K562 (cell line): ENCODE measurements around the gene CELF4. TPM values are rescaled to one million over a fixed set of nuclear protein-coding genes. Genes with fewer than 3 reads are reported as not detected.

Source experiments
- ATAC-seq: fragments of 200-7000 bp; cut with Tn5 transposase; 3 replicates; pipeline ENCODE4 v1.9.1; 2020; ENCODE audit warnings: moderate library complexity
- BruUV-seq: library from RNA; stranded (reverse); fragments of 400-500 nt; replicated peaks from 2 replicates; lab custom pipeline; 2021; lab: Mats Ljungman, UMichigan
- CTCF ChIA-PET: fragments of 300-600 bp; formaldehyde crosslinking; extraction: SDS; loops from one replicate; lab custom pipeline; 2021; ENCODE audit warnings: low intra/inter-chr PET ratio; lab: Yijun Ruan, JAX
- POLR2A ChIA-PET: fragments of 300-600, 350-650 bp; sonication (Branson Sonifier 250); formaldehyde crosslinking; extraction: SDS; loops from one replicate; lab custom pipeline; 2021; ENCODE audit warnings: antibody characterized with exemption, inconsistent platforms; lab: Yijun Ruan, JAX
- DNase-seq, 4 experiments: peaks; one replicate each; pipeline versions ENCODE4 v3.0.0 to v3.0.0-alpha.2; 2011 to 2018; ENCODE audit warnings: low spot score in 3 of 4, mixed read lengths in 3 of 4; ENCODE audit errors: extremely low read depth in 1 of 4
- FAIRE-seq: peaks from 2 replicates; lab custom pipeline; 2011; peaks lifted over from hg19 to GRCh38; lab: Jason Lieb, UNC
- H2AFZ ChIP-seq: 2 replicates; pipeline ENCODE4 v1.6.0; 2011; ENCODE audit warnings: low read depth, low read length, control low read depth, inconsistent platforms
- H3K27ac ChIP-seq: fragments of 200-600 bp; 3 replicates; pipeline ENCODE4 v1.8.0; 2011; ENCODE audit warnings: low read depth, mild to moderate bottlenecking, control low read depth, inconsistent platforms, low read length, moderate library complexity, mixed read lengths; ENCODE audit errors: extremely low read depth
- H3K27me3 ChIP-seq, 2 experiments: fragments of 300-600 bp in 1 of 2; 2 replicates in 1 of 2; 3 replicates in 1 of 2; pipeline versions ENCODE4 v1.6.0 to v1.8.0; 2011; ENCODE audit warnings: inconsistent platforms in 2 of 2, low read length in 2 of 2, mild to moderate bottlenecking in 1 of 2, mixed read lengths in 1 of 2, moderate library complexity in 1 of 2; ENCODE audit not compliant: control insufficient read depth in 2 of 2, insufficient read depth in 2 of 2
- H3K36me3 ChIP-seq: fragments of 300-600 bp; 3 replicates; pipeline ENCODE4 v1.8.0; 2011; ENCODE audit warnings: mild to moderate bottlenecking, low read length, inconsistent platforms; ENCODE audit not compliant: control insufficient read depth, insufficient read depth
- H3K4me1 ChIP-seq, 2 experiments: fragments of 200-600 bp in 1 of 2; replicated peaks in 1 of 2; 2 replicates in 1 of 2; 3 replicates in 1 of 2; pipeline versions ENCODE4 v1.5.1 to v1.8.0; 2011; ENCODE audit warnings: inconsistent platforms in 2 of 2, low read length in 2 of 2, mild to moderate bottlenecking in 1 of 2, mixed read lengths in 1 of 2, moderate library complexity in 1 of 2; ENCODE audit not compliant: control insufficient read depth in 2 of 2, insufficient read depth in 2 of 2
- H3K4me2 ChIP-seq: 2 replicates; pipeline ENCODE4 v1.6.1; 2011; ENCODE audit warnings: low read length, control low read depth, inconsistent platforms, mixed read lengths; ENCODE audit not compliant: insufficient read depth
- H3K4me3 ChIP-seq: fragments of 200-600 bp; sonication (generic), shearing (Covaris generic); 2 replicates; pipeline ENCODE4 v1.5.1; 2016; ENCODE audit warnings: control low read depth, inconsistent platforms
- H3K79me2 ChIP-seq: fragments of 200-600 bp; 3 replicates; pipeline ENCODE4 v1.8.0; 2011; ENCODE audit warnings: low read length, inconsistent platforms; ENCODE audit not compliant: control insufficient read depth, insufficient read depth
- H3K9ac ChIP-seq, 2 experiments: 2 replicates each; pipeline versions ENCODE4 v1.6.0 to v1.6.1; 2011; ENCODE audit warnings: low read depth in 2 of 2, low read length in 2 of 2, control low read depth in 1 of 2, inconsistent platforms in 1 of 2, mild to moderate bottlenecking in 1 of 2, mixed read lengths in 1 of 2; ENCODE audit not compliant: insufficient read depth in 1 of 2
- H3K9me1 ChIP-seq: one replicate; pipeline ENCODE4 v1.6.0; 2011; ENCODE audit warnings: inconsistent platforms, mild to moderate bottlenecking, low read length, moderate library complexity; ENCODE audit not compliant: control insufficient read depth, insufficient read depth
- H3K9me3 ChIP-seq: replicated peaks from 2 replicates; pipeline ENCODE4 v1.5.1; 2011; ENCODE audit warnings: low read depth, low read length, inconsistent platforms; ENCODE audit not compliant: control insufficient read depth, insufficient read depth
- H4K20me1 ChIP-seq: replicated peaks from 2 replicates; pipeline ENCODE4 v1.6.1; 2011; ENCODE audit warnings: low read length, inconsistent platforms, mixed read lengths; ENCODE audit not compliant: control insufficient read depth, insufficient read depth
- CBFA2T2 ChIP-seq: fragments of 450-650 bp; conservative IDR thresholded peaks from 2 replicates; pipeline ENCODE4 v1.6.1; 2017; ENCODE audit warnings: mild to moderate bottlenecking
- DPF2 ChIP-seq: fragments of 450-650 bp; IDR thresholded peaks from 2 replicates; pipeline ENCODE4 v1.6.1; 2016
- EGR1 ChIP-seq: fragments of 450-650 bp; conservative IDR thresholded peaks from 2 replicates; pipeline ENCODE4 v1.6.1; 2017; ENCODE audit warnings: mild to moderate bottlenecking
- FOXA3 ChIP-seq, 2 experiments: fragments of 450-650 bp in 1 of 2; sonication (generic) in 1 of 2; formaldehyde crosslinking; IDR thresholded peaks in 1 of 2; conservative IDR thresholded peaks in 1 of 2; 2 replicates each; pipeline versions ENCODE4 v1.4.0 to v1.8.0; 2020 to 2022; ENCODE audit warnings: mild to moderate bottlenecking in 2 of 2, missing genetic modification reagents in 1 of 2
- HNRNPL ChIP-seq: fragments of 200-400 bp; formaldehyde crosslinking; IDR thresholded peaks from 2 replicates; pipeline ENCODE4 v1.6.1; 2017; ENCODE audit warnings: low read depth, mild to moderate bottlenecking, low read length
- HNRNPLL ChIP-seq: fragments of 200-400 bp; formaldehyde crosslinking; IDR thresholded peaks from 2 replicates; pipeline ENCODE4 v1.6.1; 2017; ENCODE audit warnings: low read length, low read depth, mild to moderate bottlenecking; ENCODE audit not compliant: poor library complexity, severe bottlenecking
- POLR3A ChIP-seq: IDR thresholded peaks from 2 replicates; pipeline ENCODE4 v1.6.1; 2011; ENCODE audit warnings: borderline replicate concordance, mild to moderate bottlenecking, moderate library complexity; ENCODE audit not compliant: insufficient read length, insufficient read depth; ENCODE audit errors: extremely low read depth
- SMARCC2 ChIP-seq: fragments of 450-650 bp; IDR thresholded peaks from 2 replicates; pipeline ENCODE4 v1.6.1; 2017; ENCODE audit warnings: antibody characterized with exemption, moderate library complexity, mild to moderate bottlenecking, low read depth
- SMARCE1 ChIP-seq: fragments of 450-650 bp; IDR thresholded peaks from 2 replicates; pipeline ENCODE4 v1.7.1; 2016; ENCODE audit warnings: mild to moderate bottlenecking
- SNRNP70 ChIP-seq: fragments of 200-400 bp; formaldehyde crosslinking; optimal IDR thresholded peaks from 2 replicates; pipeline ENCODE3; 2017; ENCODE audit warnings: low read depth, low read length
- SP2 ChIP-seq: IDR thresholded peaks from 2 replicates; pipeline ENCODE4 v1.6.1; 2011; ENCODE audit warnings: mild to moderate bottlenecking, low read depth, low read length, moderate library complexity; ENCODE audit not compliant: poor library complexity, severe bottlenecking; ENCODE audit errors: extremely low read depth
- TAF9B ChIP-seq: fragments of 450-650 bp; IDR thresholded peaks from 2 replicates; pipeline ENCODE4 v1.6.1; 2018; ENCODE audit warnings: mild to moderate bottlenecking; ENCODE audit not compliant: partially characterized antibody
- U2AF1 ChIP-seq: fragments of 200-400 bp; formaldehyde crosslinking; optimal IDR thresholded peaks from 2 replicates; pipeline ENCODE3; 2017; ENCODE audit warnings: mild to moderate bottlenecking, low read depth, low read length, moderate library complexity
- ZNF253 ChIP-seq: fragments of 250-450 bp; sonication (Bioruptor Pico); conservative IDR thresholded peaks from 2 replicates; pipeline ENCODE4 v1.6.1; 2021; ENCODE audit warnings: mild to moderate bottlenecking
- ZNF280A ChIP-seq: fragments of 450-650 bp; IDR thresholded peaks from 2 replicates; pipeline ENCODE4 v1.6.1; 2018; ENCODE audit warnings: mild to moderate bottlenecking, low read depth; ENCODE audit not compliant: partially characterized antibody
- ZNF445 ChIP-seq: fragments of 250-450 bp; sonication (Bioruptor Pico); IDR thresholded peaks from 2 replicates; pipeline ENCODE4 v1.4.0; 2020; ENCODE audit warnings: low read depth, mild to moderate bottlenecking, moderate library complexity
- ZNF507 ChIP-seq: conservative IDR thresholded peaks from 2 replicates; pipeline ENCODE4 v1.6.1; 2017; ENCODE audit warnings: missing genetic modification characterization, missing compliant biosample characterization
- ZNF695 ChIP-seq: fragments of 450-650 bp; formaldehyde crosslinking; IDR thresholded peaks from 2 replicates; pipeline ENCODE4 v1.4.0; 2020; ENCODE audit warnings: mild to moderate bottlenecking, moderate library complexity
- WGBS: fragments of 100-300 bp; shearing (Covaris generic); methylation state at CpG from one replicate; pipeline ENCODE4 v1.1.6; 2016; ENCODE audit warnings: low coverage, mixed read lengths; ENCODE audit not compliant: insufficient coverage; ENCODE audit errors: missing lambda C conversion rate; 5-methylcytosine and 5-hydroxymethylcytosine counted together
- in situ Hi-C: fragments of 300-500 bp; cut with MboI; formaldehyde crosslinking; loops from 4 replicates; pipeline ENCODE4 v1.15.0; 2018; ENCODE audit warnings: inconsistent platforms, mixed read lengths
- intact Hi-C: fragments of 100-400 bp; cut with micrococcal nuclease; formaldehyde crosslinking; loops from 2 replicates; pipeline ENCODE4 v1.14.2; 2022
- polyA plus RNA-seq, 8 experiments: library from polyadenylated mRNA; depleted of rRNA in 4 of 8; stranded (reverse) in 5 of 8; unstranded in 3 of 8; fragments of >200 nt; fragmentation: Nextera tagmentation in 2 of 8; fragmentation: Illumina TruSeq in 1 of 8; extraction: Ambion mirVana in 2 of 8; extraction: Trizol in 1 of 8; gene quantifications; 2 replicates each; pipeline versions ENCODE4 v1.2.1 to v1.2.3, GENCODE V29; 2011 to 2014; ENCODE audit warnings: inconsistent platforms in 1 of 8, missing spikeins in 1 of 8
- total RNA-seq, 7 experiments: library from RNA; depleted of rRNA in 6 of 7; stranded (reverse); fragments of >200 nt in 6 of 7; fragmentation: Illumina TruSeq in 2 of 7; extraction: Trizol in 2 of 7; gene quantifications; 2 replicates each; pipeline versions ENCODE4 v1.2.1 to v1.2.3, GENCODE V29; 2011 to 2021; ENCODE audit warnings: low replicate concordance in 1 of 7

CELF4 gene
- total and polyA plus RNA-seq, 9 of the 15 experiments (the other 6 are each of a cell fraction or from before 2014, with no cell fraction given), result 0.04 to 0.24 (median 0.07) TPM; not detected in 3

GRCh38 chr18:37539236-37539635 is 26.4 kb downstream of the CELF4 start:
- ChIA-PET POLR2A (no interaction called here), CTCF (no interaction called here)
- Histone ChIP-seq H4K20me1 (no peaks in the 10 kb centered on the region; the same call in 1 of the 2 replicates), H3K4me3 (no peak overlapping the region), H3K79me2 (no peaks in the 10 kb centered on the region), H3K9ac (no peak overlapping the region), H3K27me3 (peaks cover 0 to 12% of the 10 kb centered on the region in 2 experiments; a peak in 2 of 5 replicates), H2AFZ (no peak overlapping the region), H3K4me2 (no peak overlapping the region), H3K9me1 (no peaks in the 10 kb centered on the region), H3K4me1 (peaks cover 0 to 5% of the 10 kb centered on the region in 2 experiments; a peak in 1 of 5 replicates), H3K36me3 (no peaks in the 10 kb centered on the region), H3K27ac (no peak overlapping the region), H3K9me3 (no peaks in the 10 kb centered on the region)
- TF ChIP-seq EGR1, result no peak
- no peak for TF ChIP-seq TAF9B
- TF ChIP-seq SMARCC2, result no peak
- TF ChIP-seq SP2, result no peak
- TF ChIP-seq U2AF1, result no peak
- no peak for TF ChIP-seq SNRNP70
- TF ChIP-seq ZNF253, result no peak
- TF ChIP-seq ZNF280A, result no peak
- TF ChIP-seq HNRNPLL, result no peak
- no peak for TF ChIP-seq HNRNPL
- no peak for TF ChIP-seq POLR3A
- no peak for TF ChIP-seq SMARCE1
- TF ChIP-seq ZNF507, result no peak
- TF ChIP-seq ZNF445 (CRISPR knock-in tag), result no peak
- no peak for TF ChIP-seq FOXA3 (CRISPR knock-in tag; conservative IDR thresholded peaks at IDR 0.05 in 1 of 2, IDR thresholded peaks at IDR 0.05 in 1 of 2)
- no peak for TF ChIP-seq CBFA2T2
- TF ChIP-seq DPF2, result no peak
- no peak for TF ChIP-seq ZNF695 (CRISPR knock-in tag)
- WGBS, result 0% methylated on average over 4 of the region's 4 CpGs
- intact Hi-C loops, result loop anchor here (2.0 to 10.0 kb wide), 3 partner anchors 152 to 596 kb away; no protein-coding TSS in a partner anchor
- FAIRE-seq (no peak), ATAC-seq (no peak), DNase-seq (no peak)
- in situ Hi-C loops, result loop anchor here (10.0 kb wide), 1 partner anchor 154 kb away; no protein-coding TSS in a partner anchor
- BruUV-seq, result no TSS peak
